Lung (tissue), 12 donors: ENCODE data around the gene PPM1N. TPM values are rescaled to one million over a fixed set of nuclear protein-coding genes. Genes with fewer than 3 reads are reported as not detected.

Experiments used
- ATAC-seq: fragments of 200-7000 bp; cut with Tn5 transposase; one replicate; pipeline ENCODE4 v1.9.1; 2020; ENCODE audit warnings: moderate number of reproducible peaks; ENCODE audit not compliant: insufficient read depth, low FRiP score
- DNase-seq, 3 donors: peaks; one replicate each; pipeline ENCODE4 v3.0.0-alpha.2; 2013 to 2017
- H3K27ac ChIP-seq, 2 donors: one replicate each; pipeline ENCODE4 v1.5.1; 2013; ENCODE audit warnings: mild to moderate bottlenecking in 2 of 2, moderate library complexity in 2 of 2, control low read depth in 1 of 2, inconsistent platforms in 1 of 2, low read depth in 1 of 2, low read length in 1 of 2
- H3K27me3 ChIP-seq, 3 donors: one replicate each; pipeline ENCODE4 v1.5.1; 2013; ENCODE audit warnings: low read length in 2 of 3; ENCODE audit not compliant: control insufficient read depth in 3 of 3, insufficient read depth in 3 of 3
- H3K36me3 ChIP-seq, 4 donors: one replicate each; pipeline ENCODE4 v1.5.1; 2013; ENCODE audit warnings: low read length in 4 of 4, mild to moderate bottlenecking in 1 of 4, moderate library complexity in 1 of 4; ENCODE audit not compliant: control insufficient read depth in 4 of 4, insufficient read depth in 4 of 4
- H3K4me1 ChIP-seq, 5 donors: one replicate each; pipeline ENCODE4 v1.5.1; 2013; ENCODE audit warnings: low read length in 5 of 5, mild to moderate bottlenecking in 2 of 5, moderate library complexity in 1 of 5; ENCODE audit not compliant: control insufficient read depth in 5 of 5, insufficient read depth in 5 of 5
- H3K4me3 ChIP-seq: one replicate; pipeline ENCODE4 v1.5.1; 2013; ENCODE audit warnings: mild to moderate bottlenecking, control low read depth, moderate library complexity
- H3K9ac ChIP-seq, 2 donors: one replicate each; pipeline ENCODE4 v1.5.1; 2013; ENCODE audit warnings: low read length in 2 of 2, control low read depth in 1 of 2; ENCODE audit not compliant: insufficient read depth in 1 of 2
- H3K9me3 ChIP-seq, 4 donors: one replicate each; pipeline ENCODE4 v1.5.1; 2013; ENCODE audit warnings: low read length in 3 of 4, mild to moderate bottlenecking in 1 of 4, moderate library complexity in 1 of 4; ENCODE audit not compliant: control insufficient read depth in 4 of 4, insufficient read depth in 3 of 4
- CTCF ChIP-seq: IDR thresholded peaks from 2 replicates; pipeline ENCODE4 v1.5.1; 2012; ENCODE audit warnings: mild to moderate bottlenecking; ENCODE audit errors: control extremely low read depth, extremely low read depth
- WGBS, 2 donors: extraction: QIAGEN DNeasy Blood & Tissue Kit; methylation state at CpG; one replicate each; pipeline ENCODE4 v1.1.7; 2013; 5-methylcytosine and 5-hydroxymethylcytosine counted together
- polyA plus RNA-seq, 2 donors: library from polyadenylated mRNA; stranded (reverse); fragments of 200-250 nt; gene quantifications; one replicate each; pipeline ENCODE4 v1.2.1, GENCODE V29; 2013
- total RNA-seq, 2 donors: library from RNA; depleted of rRNA in 1 of 2; stranded (reverse); fragments of >200 nt in 1 of 2; gene quantifications; one replicate each; pipeline ENCODE4 v1.2.1, GENCODE V29; 2014 to 2021
- donor health status: control.
- donor health status: control.
- donor health status: Bipolar disorder and iron deficiency.
- donor health status: healthy.
- donor health status: DM: yes; HTN: yes; CAD: no.

The PPM1N gene
- total and polyA plus RNA-seq, 4 donors = 0.37 to 8.1 (median 1.6) TPM

GRCh38 chr19:45505151-45505995 is 7.1 kb downstream of the PPM1N start:
- 89 to 90% methylated on average over 8 of the region's 8 CpGs for WGBS, 2 donors
- peaks cover 3 to 16% (median 4%) of the 10 kb centered on the region in 5 donors for H3K4me1 ChIP-seq
- H3K4me3 ChIP-seq = no peak overlapping the region
- no peak overlapping the region for H3K9ac ChIP-seq
- no peak overlapping the region for H3K27ac ChIP-seq
- DNase-seq = no peak
- TF ChIP-seq CTCF = no peak
- H3K36me3 ChIP-seq = no peaks in the 10 kb centered on the region
- ATAC-seq = no peak
- H3K9me3 ChIP-seq = no peaks in the 10 kb centered on the region
- peaks cover 0 to 9% (median 8%) of the 10 kb centered on the region in 3 donors for H3K27me3 ChIP-seq

GRCh38 chr19:45505996-45506245 is 7.7 kb downstream of the PPM1N start:
- H3K4me1 ChIP-seq = peaks cover 3 to 16% (median 4%) of the 10 kb centered on the region in 5 donors
- H3K4me3 ChIP-seq = no peak overlapping the region
- peak overlapping the region; percentile 94 to 95 for H3K27ac ChIP-seq
- H3K9me3 ChIP-seq = no peaks in the 10 kb centered on the region
- WGBS, 2 donors = 64% methylated on average over 5 of the region's 5 CpGs
- H3K27me3 ChIP-seq = peaks cover 0 to 8% (median 7%) of the 10 kb centered on the region in 3 donors
- H3K9ac ChIP-seq = peak overlapping the region in 1 of 2 donors; percentile 68
- TF ChIP-seq CTCF = no peak
- no peak for ATAC-seq
- DNase-seq = no peak
- H3K36me3 ChIP-seq = no peaks in the 10 kb centered on the region

- WGBS, 2 donors = 1 to 2% methylated on average over 38 to 47 of the region's 47 CpGs
- H3K36me3 ChIP-seq = no peaks in the 10 kb centered on the region
- H3K27ac ChIP-seq = peak overlapping the region; percentile 94 to 95
- H3K4me3 ChIP-seq = peak overlapping the region; percentile 85
- TF ChIP-seq CTCF = peak; percentile 69
- H3K27me3 ChIP-seq = peaks cover 0 to 4% (median 2%) of the 10 kb centered on the region in 3 donors
- peaks cover 3 to 16% (median 6%) of the 10 kb centered on the region in 5 donors for H3K4me1 ChIP-seq
- H3K9me3 ChIP-seq = no peaks in the 10 kb centered on the region
- ATAC-seq = peak; percentile 84
- peak; percentile 91 to 93 (median 92) for DNase-seq
- H3K9ac ChIP-seq = peak overlapping the region in 1 of 2 donors; percentile 68
These were observed 8.2 kb downstream of the PPM1N start for GRCh38 chr19:45506246-45506988.
